ENCODE measurements around the gene AHDC1.
"Not testable (repeated sequence)": the region's sequence is repeated elsewhere in the genome, so short reads cannot be mapped to it uniquely, and the experiment has no call there.

AHDC1 gene

GRCh38 chr1:27517907-27518718 lies 85.8 kb downstream of the AHDC1 start:
- no peak for DNase-seq (ENCODE audit: low read depth in 1 of 2, low spot score in 1 of 2)

- no peak for DNase-seq (ENCODE audit: low read depth in 1 of 2, low spot score in 1 of 2)
Observed at GRCh38 chr1:27517301-27517700, 86.6 kb downstream of the AHDC1 start.

GRCh38 chr1:27515626-27516025 lies 88.3 kb downstream of the AHDC1 start:
- no peak for DNase-seq (ENCODE audit: low read depth in 1 of 2, low spot score in 1 of 2)

GRCh38 chr1:27513958-27514357 lies 90.0 kb downstream of the AHDC1 start:
- no peak for DNase-seq (ENCODE audit: low read depth in 1 of 2, low spot score in 1 of 2)

- DNase-seq (ENCODE audit: low read depth in 1 of 2, low spot score in 1 of 2) = no peak
Observed at GRCh38 chr1:27513528-27513927, 90.4 kb downstream of the AHDC1 start.

GRCh38 chr1:27509127-27510080 lies 94.5 kb downstream of the AHDC1 start:
- no peak for DNase-seq (ENCODE audit: low read depth in 1 of 2, low spot score in 1 of 2)

GRCh38 chr1:27507960-27508665 lies 95.8 kb downstream of the AHDC1 start:
- no peak for DNase-seq (ENCODE audit: low read depth in 1 of 2, low spot score in 1 of 2)

- no peak for DNase-seq (ENCODE audit: low read depth in 1 of 2, low spot score in 1 of 2)
Observed at GRCh38 chr1:27506703-27507102, 97.2 kb downstream of the AHDC1 start.

- no peak for DNase-seq (ENCODE audit: low read depth in 1 of 2, low spot score in 1 of 2)
Observed at GRCh38 chr1:27505420-27505680, 98.6 kb downstream of the AHDC1 start.

- no peak for DNase-seq (ENCODE audit: low read depth in 1 of 2, low spot score in 1 of 2)
Observed at GRCh38 chr1:27504588-27505419, 99.1 kb downstream of the AHDC1 start.

- DNase-seq (ENCODE audit: low read depth in 1 of 2, low spot score in 1 of 2) = no peak
Observed at GRCh38 chr1:27503844-27504587, 99.9 kb downstream of the AHDC1 start.

GRCh38 chr1:27503033-27503432 lies 100.9 kb downstream of the AHDC1 start:
- no peak for DNase-seq (ENCODE audit: low read depth in 1 of 2, low spot score in 1 of 2)

GRCh38 chr1:27501159-27501558 lies 102.8 kb downstream of the AHDC1 start:
- DNase-seq (ENCODE audit: low read depth in 1 of 2, low spot score in 1 of 2) = not testable (repeated sequence)

- DNase-seq (ENCODE audit: low read depth in 1 of 2, low spot score in 1 of 2) = no peak
Observed at GRCh38 chr1:27499142-27499541, 104.8 kb downstream of the AHDC1 start.

- no peak for DNase-seq (ENCODE audit: low read depth in 1 of 2, low spot score in 1 of 2)
Observed at GRCh38 chr1:27496604-27497155, 107.3 kb downstream of the AHDC1 start.

- DNase-seq (ENCODE audit: low read depth in 1 of 2, low spot score in 1 of 2) = no peak
Observed at GRCh38 chr1:27492796-27493195, 111.1 kb downstream of the AHDC1 start.

GRCh38 chr1:27491748-27492700 lies 111.9 kb downstream of the AHDC1 start:
- DNase-seq (ENCODE audit: low read depth in 1 of 2, low spot score in 1 of 2) = no peak

- peak; percentile 95 to 96 for DNase-seq (ENCODE audit: low read depth in 1 of 2, low spot score in 1 of 2)
Observed at GRCh38 chr1:27489973-27490741, 113.8 kb downstream of the AHDC1 start, which contains the start of gene WASF2. TSS of gene WASF2 (minus strand) at chr1:27490167. CDS start at chr1:27428890, 61,277 bp downstream.
